Uterine smooth muscle cell (primary cell): ENCODE measurements around the gene TPM3. TPM values are rescaled to one million over a fixed set of nuclear protein-coding genes. Genes with fewer than 3 reads are reported as not detected.

ENCODE experiments used
- total RNA-seq: library from RNA; depleted of rRNA; stranded (reverse); fragments of >200 nt; gene quantifications from 2 replicates; pipeline ENCODE4 v1.2.3, GENCODE V29; 2014

TPM3 gene
- 485 and 1,214 TPM in 2 replicates for total RNA-seq

GRCh38 chr1:154191990-154192461 is at the start of gene TPM3:
TPM3 (minus strand) TSS chr1:154192100; CDS start chr1:154192018, 82 bp downstream.

GRCh38 chr1:154220071-154220969 is 28.4 kb upstream of the TPM3 start, which contains the start of gene UBAP2L:
UBAP2L (plus strand) TSS chr1:154220955; CDS start chr1:154225124, 4,169 bp downstream.

GRCh38 chr1:154206196-154206595 is 14.3 kb upstream of the TPM3 start, which contains the start of gene CFAP141:
CFAP141 (minus strand) TSS chr1:154206333; CDS start chr1:154206307, 26 bp downstream.

GRCh38 chr1:154154534-154155191 is 37.2 kb downstream of the TPM3 start, which contains the start of gene NUP210L:
NUP210L (minus strand) TSS chr1:154155073.

Other genes with a start within 250 kb of the TPM3 start
- 20.4 and 24.5 TPM in 2 replicates for gene DENND4B, start 245.4 kb downstream of the TPM3 start, total RNA-seq
- gene CRTC2, start 233.5 kb downstream of the TPM3 start, total RNA-seq, result 2.5 and 3.6 TPM in 2 replicates
- gene SLC39A1, start 228.6 kb downstream of the TPM3 start, total RNA-seq, result 113 and 119 TPM in 2 replicates
- 7.7 and 10.4 TPM in 2 replicates for gene CREB3L4, start 224.2 kb downstream of the TPM3 start, total RNA-seq
- 88.4 and 123 TPM in 2 replicates for gene JTB, start 214.4 kb downstream of the TPM3 start, total RNA-seq
- gene RAB13, start 205.8 kb downstream of the TPM3 start, total RNA-seq, result 70.1 and 78.1 TPM in 2 replicates
- gene RPS27, start 201.3 kb downstream of the TPM3 start, total RNA-seq, result 516 and 1,068 TPM in 2 replicates
- under 0.01 and 0.12 TPM in 2 replicates for gene NUP210L, start 37.0 kb downstream of the TPM3 start, total RNA-seq
- not detected in 2 replicates for gene CFAP141, start 14.2 kb upstream of the TPM3 start, total RNA-seq
- 60.0 and 87.3 TPM in 2 replicates for gene UBAP2L, start 28.9 kb upstream of the TPM3 start, total RNA-seq
- gene HAX1, start 80.5 kb upstream of the TPM3 start, total RNA-seq, result 125 and 146 TPM in 2 replicates
- under 0.01 TPM in 1 of 2 replicates, not detected in the other for gene AQP10, start 129.0 kb upstream of the TPM3 start, total RNA-seq
- gene ATP8B2, start 133.4 kb upstream of the TPM3 start, total RNA-seq, result 159 and 234 TPM in 2 replicates
- 9.3 and 11.9 TPM in 2 replicates for gene IL6R, start 213.2 kb upstream of the TPM3 start, total RNA-seq